ENCODE results near the gene SPATA7. TPM values are rescaled to one million over a fixed set of nuclear protein-coding genes. Genes with fewer than 3 reads are reported as not detected.

SPATA7 gene
- polyA plus RNA-seq, 3 donors = 2.2 to 4.8 (median 3.4) TPM

DNA sequence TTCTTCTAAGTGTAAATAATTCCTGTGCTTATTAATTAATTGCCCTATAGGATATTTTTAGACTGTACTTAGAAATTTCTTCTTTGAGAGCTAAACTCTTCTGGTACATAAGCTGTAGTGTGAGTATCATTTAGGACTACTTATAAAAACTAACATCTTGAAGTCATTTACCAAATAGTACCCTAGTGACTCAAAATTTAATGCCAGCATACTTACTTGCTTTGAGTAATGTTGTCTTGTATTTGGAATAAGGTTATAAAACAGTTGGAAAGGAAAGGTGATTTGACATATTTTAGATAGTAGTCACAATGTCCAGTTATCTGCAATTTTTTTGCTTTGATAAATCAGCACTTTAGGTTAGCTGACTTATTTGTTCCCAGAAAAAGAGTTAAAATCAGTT is 39.1 kb downstream of the SPATA7 start:
- Histone ChIP-seq H3K4me1 (ENCODE audit: control insufficient read depth in 1 of 2, insufficient read depth in 2 of 2, low read length in 2 of 2) (no peaks in the 10 kb centered on the region), H3K27ac (ENCODE audit: low read depth in 1 of 2, low read length in 2 of 2) (no peak overlapping the region), H3K27me3 (ENCODE audit: control insufficient read depth in 2 of 2, insufficient read depth in 2 of 2, low read length in 2 of 2) (no peaks in the 10 kb centered on the region), H3K36me3 (replicated peaks in 1 of 2; ENCODE audit: control insufficient read depth in 1 of 2, insufficient read depth in 2 of 2, low read length in 2 of 2) (no peaks in the 10 kb centered on the region), H3K4me3 (replicated peaks in 1 of 3; ENCODE audit: low read depth in 2 of 3, low read length in 3 of 3) (no peak overlapping the region), H3K9ac (ENCODE audit: insufficient read depth, low read length, poor library complexity, severe bottlenecking) (no peak overlapping the region), H3K79me2 (ENCODE audit: insufficient read depth, low read length) (no peaks in the 10 kb centered on the region), H3K9me3 (replicated peaks in 1 of 2; ENCODE audit: control insufficient read depth in 1 of 2, insufficient read depth in 1 of 2, low read length in 2 of 2) (no peaks in the 10 kb centered on the region), H3K4me2 (replicated peaks; ENCODE audit: extremely low read depth, low read length, poor library complexity, severe bottlenecking) (no peak overlapping the region), H2AFZ (ENCODE audit: insufficient read depth, low read depth, low read length, poor library complexity, severe bottlenecking) (no peak overlapping the region), H4K20me1 (ENCODE audit: insufficient read depth, low read length) (no peaks in the 10 kb centered on the region)
- intact Hi-C loops (cut with micrococcal nuclease) = no loop called here
- Mint-ChIP-seq H3K27ac (no peak overlapping the region), H3K4me3 (no peak overlapping the region), H3K27me3 (ENCODE audit: low read depth in 3 of 3) (no peaks in the 10 kb centered on the region), H3K4me1 (no peaks in the 10 kb centered on the region), H3K36me3 (peaks cover 4 to 5% of the 10 kb centered on the region in 2 donors), H3K9me3 (peaks cover 0 to 1% (median 0%) of the 10 kb centered on the region in 7 donors)
- no peak for TF ChIP-seq CTCF (IDR thresholded peaks at IDR 0.05)
- no peak for DNase-seq

DNA sequence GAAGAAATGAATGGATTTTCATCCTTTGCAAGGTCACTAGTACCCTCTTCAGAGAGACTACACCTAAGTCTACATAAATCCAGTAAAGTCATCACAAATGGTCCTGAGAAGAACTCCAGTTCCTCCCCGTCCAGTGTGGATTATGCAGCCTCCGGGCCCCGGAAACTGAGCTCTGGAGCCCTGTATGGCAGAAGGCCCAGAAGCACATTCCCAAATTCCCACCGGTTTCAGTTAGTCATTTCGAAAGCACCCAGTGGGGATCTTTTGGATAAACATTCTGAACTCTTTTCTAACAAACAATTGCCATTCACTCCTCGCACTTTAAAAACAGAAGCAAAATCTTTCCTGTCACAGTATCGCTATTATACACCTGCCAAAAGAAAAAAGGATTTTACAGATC is 40.8 kb downstream of the SPATA7 start:
- no peak overlapping the region for H3K9ac ChIP-seq (ENCODE audit: insufficient read depth, low read length, poor library complexity, severe bottlenecking)
- H3K9me3 Mint-ChIP-seq = no peaks in the 10 kb centered on the region
- DNase-seq = no peak
- H3K27me3 ChIP-seq (ENCODE audit: control insufficient read depth in 2 of 2, insufficient read depth in 2 of 2, low read length in 2 of 2) = no peaks in the 10 kb centered on the region
- TF ChIP-seq CTCF (IDR thresholded peaks at IDR 0.05) = no peak
- no peaks in the 10 kb centered on the region for H3K27me3 Mint-ChIP-seq (ENCODE audit: low read depth in 3 of 3)
- WGBS (ENCODE audit: insufficient coverage) = 94% methylated on average over 4 of the region's 7 CpGs
- H4K20me1 ChIP-seq (ENCODE audit: insufficient read depth, low read length) = no peaks in the 10 kb centered on the region
- no peak overlapping the region for H3K4me2 ChIP-seq (replicated peaks; ENCODE audit: extremely low read depth, low read length, poor library complexity, severe bottlenecking)
- H3K27ac Mint-ChIP-seq = no peak overlapping the region
- peaks cover 2 to 7% of the 10 kb centered on the region in 2 donors for H3K36me3 Mint-ChIP-seq
- H3K36me3 ChIP-seq (replicated peaks in 1 of 2; ENCODE audit: control insufficient read depth in 1 of 2, insufficient read depth in 2 of 2, low read length in 2 of 2) = no peaks in the 10 kb centered on the region
- no peak overlapping the region for H3K4me3 ChIP-seq (replicated peaks in 1 of 3; ENCODE audit: low read depth in 2 of 3, low read length in 3 of 3)
- no peaks in the 10 kb centered on the region for H3K79me2 ChIP-seq (ENCODE audit: insufficient read depth, low read length)
- no peak overlapping the region for H3K27ac ChIP-seq (ENCODE audit: low read depth in 1 of 2, low read length in 2 of 2)
- intact Hi-C loops (cut with micrococcal nuclease) = no loop called here
- no peaks in the 10 kb centered on the region for H3K4me1 Mint-ChIP-seq
- no peak overlapping the region for H2AFZ ChIP-seq (ENCODE audit: insufficient read depth, low read depth, low read length, poor library complexity, severe bottlenecking)
- H3K4me1 ChIP-seq (ENCODE audit: control insufficient read depth in 1 of 2, insufficient read depth in 2 of 2, low read length in 2 of 2) = no peaks in the 10 kb centered on the region
- no peak overlapping the region for H3K4me3 Mint-ChIP-seq
- no peaks in the 10 kb centered on the region for H3K9me3 ChIP-seq (replicated peaks in 1 of 2; ENCODE audit: control insufficient read depth in 1 of 2, insufficient read depth in 1 of 2, low read length in 2 of 2)

Measured in CD14-positive monocyte (primary cell).